GM12878 (cell line): ENCODE results near the gene AKAP13. TPM values are rescaled to one million over a fixed set of nuclear protein-coding genes. Genes with fewer than 3 reads are reported as not detected.

Source experiments
- ATAC-seq: fragments of 200-7000 bp; cut with Tn5 transposase; 3 replicates; pipeline ENCODE4 v1.9.1; 2020; ENCODE audit warnings: mild to moderate bottlenecking, moderate library complexity
- BruUV-seq: library from RNA; stranded (reverse); fragments of 400-500 nt; replicated peaks from 2 replicates; lab custom pipeline; 2021; lab: Mats Ljungman, UMichigan
- CTCF ChIA-PET: fragments of 300-600 bp; sonication (Branson Sonifier 250); formaldehyde crosslinking; extraction: SDS; loops from one replicate; lab custom pipeline; 2021; ENCODE audit warnings: inconsistent platforms; lab: Yijun Ruan, JAX
- POLR2A ChIA-PET: fragments of 350-600 bp; formaldehyde crosslinking; extraction: SDS; loops from one replicate; lab custom pipeline; 2021; ENCODE audit warnings: inconsistent platforms; lab: Charles Lee
- RAD21 ChIA-PET: fragments of 300-600 bp; sonication (Branson Sonifier 250); formaldehyde crosslinking; loops from one replicate; lab custom pipeline; 2023; ENCODE audit warnings: antibody characterized with exemption; ENCODE audit not compliant: unreplicated experiment; lab: Charles Lee
- SMC1A ChIA-PET: fragments of 300-600 bp; sonication (Branson Sonifier 250); formaldehyde crosslinking; loops from one replicate; lab custom pipeline; 2023; ENCODE audit not compliant: unreplicated experiment, uncharacterized antibody; lab: Charles Lee
- DNase-seq: peaks from one replicate; pipeline ENCODE4 v3.0.0-alpha.2; 2011; ENCODE audit warnings: low read depth, low spot score
- FAIRE-seq: peaks from 3 replicates; lab custom pipeline; 2011; peaks lifted over from hg19 to GRCh38; lab: Jason Lieb, UNC
- H2AFZ ChIP-seq: 2 replicates; pipeline ENCODE4 v1.6.0; 2011; ENCODE audit warnings: low read depth, low read length, control low read depth; ENCODE audit not compliant: control insufficient read depth
- H3K27ac ChIP-seq: 2 replicates; pipeline ENCODE4 v1.5.1; 2011; ENCODE audit warnings: control low read depth; ENCODE audit not compliant: control insufficient read depth, insufficient read depth
- H3K27me3 ChIP-seq, 2 experiments: replicated peaks in 1 of 2; 2 replicates each; pipeline versions ENCODE4 v1.6.0 to v1.6.1; 2011; ENCODE audit warnings: low read length in 1 of 2; ENCODE audit not compliant: control insufficient read depth in 2 of 2, insufficient read depth in 2 of 2
- H3K36me3 ChIP-seq, 2 experiments: 2 replicates each; pipeline ENCODE4 v1.5.1; 2011; ENCODE audit warnings: low read length in 1 of 2; ENCODE audit not compliant: control insufficient read depth in 2 of 2, insufficient read depth in 2 of 2
- H3K4me1 ChIP-seq: 2 replicates; pipeline ENCODE4 v1.6.1; 2011; ENCODE audit warnings: mild to moderate bottlenecking, low read length, moderate library complexity, mixed read lengths; ENCODE audit not compliant: control insufficient read depth, insufficient read depth
- H3K4me2 ChIP-seq: 2 replicates; pipeline ENCODE4 v1.6.0; 2011; ENCODE audit warnings: control low read depth; ENCODE audit not compliant: control insufficient read depth, insufficient read depth
- H3K4me3 ChIP-seq: fragments of 200-600 bp; sonication (generic); 2 replicates; pipeline ENCODE4 v1.5.1; 2016
- H3K79me2 ChIP-seq: 2 replicates; pipeline ENCODE4 v1.6.0; 2011; ENCODE audit warnings: low read length; ENCODE audit not compliant: control insufficient read depth, insufficient read depth
- H3K9ac ChIP-seq: 2 replicates; pipeline ENCODE4 v1.8.0; 2011; ENCODE audit warnings: low read length, control low read depth, mixed read lengths; ENCODE audit not compliant: control insufficient read depth, insufficient read depth
- H3K9me3 ChIP-seq: replicated peaks from 3 replicates; pipeline ENCODE4 v1.5.1; 2011; ENCODE audit warnings: mild to moderate bottlenecking, low read length; ENCODE audit not compliant: control insufficient read depth, insufficient read depth
- H4K20me1 ChIP-seq: 2 replicates; pipeline ENCODE4 v1.6.0; 2011; ENCODE audit not compliant: control insufficient read depth, insufficient read depth
- BRCA1 ChIP-seq: IDR thresholded peaks from 2 replicates; pipeline ENCODE4 v1.6.1; 2011; ENCODE audit warnings: low read depth, low read length, improper control_type of control experiment
- MYC ChIP-seq: IDR thresholded peaks from 2 replicates; pipeline ENCODE4 v1.6.1; 2011; ENCODE audit warnings: mild to moderate bottlenecking, low read length, moderate library complexity, inconsistent platforms; ENCODE audit not compliant: insufficient read depth, insufficient replicate concordance, insufficient read length, severe bottlenecking
- RAD21 ChIP-seq: IDR thresholded peaks from 2 replicates; pipeline ENCODE4 v1.6.1; 2011; ENCODE audit warnings: mild to moderate bottlenecking, low read depth, low read length, moderate library complexity; ENCODE audit not compliant: insufficient read depth
- SMARCA5 ChIP-seq: fragments of 450-650 bp; IDR thresholded peaks from 2 replicates; pipeline ENCODE4 v1.6.1; 2017; ENCODE audit warnings: mild to moderate bottlenecking
- SREBF1 ChIP-seq: IDR thresholded peaks from 2 replicates; pipeline ENCODE4 v1.6.1; 2012; ENCODE audit warnings: mild to moderate bottlenecking, low read length
- WGBS: methylation state at CpG from one replicate; pipeline ENCODE4 v1.1.6; 2016; ENCODE audit warnings: low lambda C conversion rate; ENCODE audit not compliant: insufficient replicate concordance, insufficient coverage; ENCODE audit errors: missing lambda C conversion rate; 5-methylcytosine and 5-hydroxymethylcytosine counted together
- in situ Hi-C: fragments of 300-500 bp; cut with MboI; formaldehyde crosslinking; loops from 9 replicates; pipeline ENCODE4 v1.14.3; 2018; ENCODE audit warnings: mixed read lengths
- intact Hi-C: fragments of 100-400 bp; cut with micrococcal nuclease; formaldehyde crosslinking; loops from one replicate; pipeline ENCODE4 v1.14.2; 2022; ENCODE audit not compliant: unreplicated experiment
- polyA plus RNA-seq, 11 experiments: library from polyadenylated mRNA; depleted of rRNA in 4 of 11; unstranded in 6 of 11; stranded (reverse) in 5 of 11; fragments of >200 nt; fragmentation: Nextera tagmentation in 4 of 11; fragmentation: Illumina TruSeq in 1 of 11; extraction: Ambion mirVana in 4 of 11; extraction: Trizol in 1 of 11; gene quantifications; 1 replicate in 1 of 11; 2 replicates in 10 of 11; pipeline versions ENCODE4 v1.2.1 to v1.2.3, GENCODE V29; 2011 to 2016; ENCODE audit warnings: inconsistent platforms in 2 of 11, missing spikeins in 2 of 11, low read depth in 1 of 11
- total RNA-seq, 4 experiments: library from RNA; depleted of rRNA in 3 of 4; stranded (reverse); fragments of >200 nt in 3 of 4; fragmentation: Illumina TruSeq in 1 of 4; extraction: Trizol in 1 of 4; gene quantifications; 2 replicates each; pipeline versions ENCODE4 v1.2.1 to v1.2.3, GENCODE V29; 2013 to 2021
- TF ChIP-seq, protein P1 (sequence below): fragments of 450-650 bp; IDR thresholded peaks from 2 replicates; pipeline ENCODE4 v1.6.1; 2017; ENCODE audit warnings: mild to moderate bottlenecking, low read depth, inconsistent platforms; ENCODE audit not compliant: poor library complexity, severe bottlenecking
- TF ChIP-seq, protein P2 (sequence below): IDR thresholded peaks from 2 replicates; pipeline ENCODE4 v1.6.1; 2011; ENCODE audit warnings: low read depth, mild to moderate bottlenecking, low read length, moderate library complexity, borderline replicate concordance; ENCODE audit errors: extremely low read depth

Gene AKAP13
- total and polyA plus RNA-seq, 10 of the 15 experiments (the other 5 are each of a cell fraction or from before 2014, with no cell fraction given) = 14.4 to 74.9 (median 55.1) TPM

DNA sequence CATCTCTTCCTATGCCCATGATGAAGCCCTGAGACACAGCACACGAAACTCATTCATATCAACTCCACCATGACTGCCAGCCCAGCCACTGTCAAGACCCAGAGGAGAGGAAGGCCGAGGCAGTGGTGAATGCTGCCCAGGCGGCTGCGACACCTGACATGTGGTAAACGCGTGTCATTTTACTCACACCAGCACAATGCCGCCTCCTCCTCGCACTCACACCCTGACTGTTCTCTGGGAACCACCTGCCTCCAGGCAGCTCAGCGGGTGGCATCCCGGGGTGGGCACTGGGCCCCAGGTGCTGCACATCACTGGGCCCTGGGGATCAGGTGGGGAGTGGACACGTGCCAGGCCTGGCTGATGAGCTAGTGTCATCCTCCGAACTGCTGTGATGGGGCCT is 392.8 kb downstream of the AKAP13 start (continued):
- TF ChIP-seq, protein P1, sequence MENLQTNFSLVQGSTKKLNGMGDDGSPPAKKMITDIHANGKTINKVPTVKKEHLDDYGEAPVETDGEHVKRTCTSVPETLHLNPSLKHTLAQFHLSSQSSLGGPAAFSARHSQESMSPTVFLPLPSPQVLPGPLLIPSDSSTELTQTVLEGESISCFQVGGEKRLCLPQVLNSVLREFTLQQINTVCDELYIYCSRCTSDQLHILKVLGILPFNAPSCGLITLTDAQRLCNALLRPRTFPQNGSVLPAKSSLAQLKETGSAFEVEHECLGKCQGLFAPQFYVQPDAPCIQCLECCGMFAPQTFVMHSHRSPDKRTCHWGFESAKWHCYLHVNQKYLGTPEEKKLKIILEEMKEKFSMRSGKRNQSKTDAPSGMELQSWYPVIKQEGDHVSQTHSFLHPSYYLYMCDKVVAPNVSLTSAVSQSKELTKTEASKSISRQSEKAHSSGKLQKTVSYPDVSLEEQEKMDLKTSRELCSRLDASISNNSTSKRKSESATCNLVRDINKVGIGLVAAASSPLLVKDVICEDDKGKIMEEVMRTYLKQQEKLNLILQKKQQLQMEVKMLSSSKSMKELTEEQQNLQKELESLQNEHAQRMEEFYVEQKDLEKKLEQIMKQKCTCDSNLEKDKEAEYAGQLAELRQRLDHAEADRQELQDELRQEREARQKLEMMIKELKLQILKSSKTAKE = no peak
- TF ChIP-seq, protein P2, sequence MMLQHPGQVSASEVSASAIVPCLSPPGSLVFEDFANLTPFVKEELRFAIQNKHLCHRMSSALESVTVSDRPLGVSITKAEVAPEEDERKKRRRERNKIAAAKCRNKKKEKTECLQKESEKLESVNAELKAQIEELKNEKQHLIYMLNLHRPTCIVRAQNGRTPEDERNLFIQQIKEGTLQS = no peak

DNA sequence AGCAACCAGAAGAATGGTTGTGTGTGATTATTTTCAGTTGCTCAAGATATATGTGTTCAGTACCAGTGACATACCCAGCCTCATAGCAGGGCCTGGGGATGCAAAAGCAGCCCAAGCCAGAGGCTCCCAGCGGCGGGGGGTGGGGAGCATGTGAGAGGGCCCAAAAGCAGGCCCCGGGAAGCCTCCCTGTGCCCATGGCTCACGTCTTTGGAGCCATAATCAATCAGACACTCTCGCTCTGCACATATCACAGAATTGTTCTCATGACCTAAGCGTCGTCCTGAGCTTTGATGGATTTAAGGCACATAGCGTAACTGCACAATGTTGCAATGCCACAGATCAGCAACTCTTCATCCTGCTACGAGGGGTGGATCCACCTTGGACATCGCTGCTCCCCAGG is 393.6 kb downstream of the AKAP13 start:
- TF ChIP-seq SMARCA5 (no peak), MYC (no peak), SREBF1 (no peak), BRCA1 (no peak), RAD21 (no peak)
- TF ChIP-seq, all 136 proteins: peak for 0
- 87% methylated on average over 10 of the region's 10 CpGs for WGBS
- H3K27ac ChIP-seq = no peak overlapping the region
- FAIRE-seq = no peak
- H4K20me1 ChIP-seq = no peaks in the 10 kb centered on the region; the same call in 1 of the 2 replicates
- H3K4me3 ChIP-seq = no peak overlapping the region
- intact Hi-C loops (no loop called here), in situ Hi-C loops (no loop called here)
- ATAC-seq = no peak
- no TSS peak for BruUV-seq
- no peak overlapping the region for H3K9ac ChIP-seq
- RAD21 ChIA-PET = no interaction called here
- POLR2A ChIA-PET = no interaction called here
- SMC1A ChIA-PET = no interaction called here
- H3K4me2 ChIP-seq = no peak overlapping the region
- CTCF ChIA-PET = no interaction called here
- H3K9me3 ChIP-seq = no peaks in the 10 kb centered on the region; the same call in 2 of the 3 replicates
- no peaks in the 10 kb centered on the region for H3K4me1 ChIP-seq
- H3K79me2 ChIP-seq = no peaks in the 10 kb centered on the region
- H3K27me3 ChIP-seq = no peaks in the 10 kb centered on the region
- no peak for DNase-seq
- H2AFZ ChIP-seq = no peak overlapping the region
- no peaks in the 10 kb centered on the region for H3K36me3 ChIP-seq
